ENCODE measurements around the gene IL13RA2. TPM values are rescaled to one million over a fixed set of nuclear protein-coding genes. Genes with fewer than 3 reads are reported as not detected.

The IL13RA2 gene
- total and polyA plus RNA-seq, 9 of the 15 experiments (the other 6 are each of a cell fraction or from before 2014, with no cell fraction given): 0.06 to 0.18 (median 0.15) TPM; not detected in 6

GRCh38 chrX:115029869-115030570 lies 12.6 kb upstream of the IL13RA2 start:
- ChIA-PET CTCF (ENCODE audit: low intra/inter-chr PET ratio) (no interaction called here), POLR2A (interaction anchor here (0.6 to 0.8 kb wide), 2 partner anchors 28 to 121 kb away, joined by 3 read pairs; no protein-coding TSS in a partner anchor)
- 0% methylated on average over 5 of the region's 5 CpGs for WGBS (ENCODE audit: insufficient coverage, low coverage, missing lambda C conversion rate)
- Histone ChIP-seq H4K20me1 (replicated peaks; ENCODE audit: control insufficient read depth, insufficient read depth, low read length) (no peaks in the 10 kb centered on the region; the same call in 1 of the 2 replicates), H3K4me2 (ENCODE audit: insufficient read depth, low read length) (no peak overlapping the region), H3K27me3 (ENCODE audit: control insufficient read depth in 2 of 2, insufficient read depth in 2 of 2, low read length in 2 of 2) (peaks cover 0 to 3% of the 10 kb centered on the region in 2 experiments; a peak in 1 of 5 replicates), H3K4me1 (replicated peaks in 1 of 2; ENCODE audit: control insufficient read depth in 2 of 2, insufficient read depth in 2 of 2, low read length in 2 of 2) (no peaks in the 10 kb centered on the region), H3K9ac (ENCODE audit: insufficient read depth in 1 of 2, low read depth in 2 of 2, low read length in 2 of 2) (no peak overlapping the region), H3K79me2 (ENCODE audit: control insufficient read depth, insufficient read depth, low read length) (no peaks in the 10 kb centered on the region), H3K27ac (ENCODE audit: extremely low read depth, low read depth, low read length) (no peak overlapping the region), H3K36me3 (ENCODE audit: control insufficient read depth, insufficient read depth, low read length) (no peaks in the 10 kb centered on the region), H3K4me3 (no peak overlapping the region), H3K9me3 (replicated peaks; ENCODE audit: control insufficient read depth, insufficient read depth, low read depth, low read length) (no peaks in the 10 kb centered on the region), H2AFZ (ENCODE audit: low read depth, low read length) (no peak overlapping the region), H3K9me1 (ENCODE audit: control insufficient read depth, insufficient read depth, low read length) (no peaks in the 10 kb centered on the region)
- DNase-seq (ENCODE audit: extremely low read depth in 1 of 4, low spot score in 3 of 4) (no peak), FAIRE-seq (no peak), ATAC-seq (no peak)
- TF ChIP-seq GTF2A2 (tag; IDR thresholded peaks at IDR 0.05) (no peak), ZNF436 (CRISPR knock-in tag; IDR thresholded peaks at IDR 0.05) (no peak), KDM5B (IDR thresholded peaks at IDR 0.05; ENCODE audit: insufficient replicate concordance, low read depth, low read length) (no peak), USF1 (CRISPR knock-in tag; IDR thresholded peaks at IDR 0.05) (no peak), HDAC8 (tag; IDR thresholded peaks at IDR 0.05) (no peak), MED1 (CRISPR knock-in tag; IDR thresholded peaks at IDR 0.05; ENCODE audit: borderline replicate concordance) (no peak), ZNF23 (CRISPR knock-in tag; IDR thresholded peaks at IDR 0.05) (no peak), MBD1 (CRISPR knock-in tag; IDR thresholded peaks at IDR 0.05) (no peak), SPI1 (IDR thresholded peaks at IDR 0.05; ENCODE audit: borderline replicate concordance, low read depth, low read length) (no peak), IRF9 (tag; IDR thresholded peaks at IDR 0.05) (no peak), MBD2 (IDR thresholded peaks at IDR 0.05; ENCODE audit: borderline replicate concordance, low read depth) (no peak), HLTF (IDR thresholded peaks at IDR 0.05) (no peak), E2F3 (CRISPR knock-in tag; IDR thresholded peaks at IDR 0.05) (no peak)
- intact Hi-C loops (cut with micrococcal nuclease): no loop called here
- in situ Hi-C loops (cut with MboI): no loop called here
- no TSS peak for BruUV-seq (replicated peaks)
